Body of pancreas (tissue), 4 donors: ENCODE results near the gene MYL11. TPM values are rescaled to one million over a fixed set of nuclear protein-coding genes. Genes with fewer than 3 reads are reported as not detected.

Source experiments
- ATAC-seq: fragments of 150-250 bp; one replicate; pipeline ENCODE4 v1.9.1; 2016
- DNase-seq, 4 donors: peaks; one replicate each; pipeline ENCODE4 v3.0.0-alpha.2; 2019
- H3K27ac ChIP-seq, 4 donors: fragments of 200-600 bp; sonication (generic); 1 replicate in 3 of 4; 2 replicates in 1 of 4; pipeline versions ENCODE4 v1.5.1 to v1.6.1; 2016 to 2019; ENCODE audit warnings: mild to moderate bottlenecking in 1 of 4, mixed read lengths in 1 of 4, moderate library complexity in 1 of 4
- H3K27me3 ChIP-seq, 2 donors: fragments of 200-600 bp; sonication (generic); one replicate each; pipeline ENCODE4 v1.6.0; 2016; ENCODE audit warnings: mild to moderate bottlenecking in 1 of 2
- H3K36me3 ChIP-seq, 2 donors: fragments of 200-600 bp; sonication (generic); replicated peaks in 1 of 2; 2 replicates each; pipeline ENCODE4 v1.5.1; 2016; ENCODE audit warnings: low read depth in 2 of 2; ENCODE audit not compliant: insufficient read depth in 1 of 2
- H3K4me1 ChIP-seq: fragments of 200-600 bp; sonication (generic); one replicate; pipeline ENCODE4 v1.6.0; 2016
- H3K4me3 ChIP-seq, 2 donors: fragments of 200-600 bp; sonication (generic); 1 replicate in 1 of 2; 2 replicates in 1 of 2; pipeline ENCODE4 v1.5.1; 2016 to 2019
- H3K9me3 ChIP-seq, 3 donors: fragments of 200-600 bp; sonication (generic); 1 replicate in 2 of 3; 2 replicates in 1 of 3; pipeline ENCODE4 v1.5.1; 2016
- CTCF ChIP-seq, 7 experiments: fragments of 450-650 bp in 4 of 7; fragments of 200-600 bp in 3 of 7; sonication (generic) in 3 of 7; IDR thresholded peaks; one replicate each; pipeline ENCODE4 v1.5.1; 2016 to 2019; ENCODE audit warnings: antibody characterized with exemption in 7 of 7
- POLR2A ChIP-seq, 3 donors: fragments of 450-650 bp; IDR thresholded peaks; one replicate each; pipeline ENCODE4 v1.6.1; 2016; ENCODE audit warnings: antibody characterized with exemption in 3 of 3, mild to moderate bottlenecking in 2 of 3
- WGBS, 2 donors: methylation state at CpG; one replicate each; pipeline ENCODE4 v1.1.5; 2017; 5-methylcytosine and 5-hydroxymethylcytosine counted together
- intact Hi-C: fragments of 100-400 bp; cut with DNase I; formaldehyde crosslinking; loops from one replicate; pipeline ENCODE4 v1.15.1; 2023
- total RNA-seq, 2 donors: library from RNA; depleted of rRNA; stranded (reverse); fragments of >200 nt; gene quantifications; one replicate each; pipeline ENCODE4 v1.1.0, GENCODE V29; 2016

Gene MYL11
- total RNA-seq, 2 donors from 2014 or later: not detected

GRCh38 chr16:30413112-30413806 lies 38.7 kb downstream of the MYL11 start:
- H3K9me3 ChIP-seq: no peaks in the 10 kb centered on the region
- intact Hi-C loops: no loop called here
- H3K36me3 ChIP-seq: no peaks in the 10 kb centered on the region
- TF ChIP-seq CTCF (IDR thresholded peaks at IDR 0.05) (no peak), POLR2A (IDR thresholded peaks at IDR 0.05) (no peak)
- H3K27ac ChIP-seq: peak overlapping the region; percentile 76 to 86 (median 84)
- no peak overlapping the region for H3K4me3 ChIP-seq
- no peak for DNase-seq
- 62 to 64% methylated on average over 6 of the region's 6 CpGs for WGBS, 2 donors
- no peaks in the 10 kb centered on the region for H3K27me3 ChIP-seq
- peaks cover 51% of the 10 kb centered on the region for H3K4me1 ChIP-seq
- ATAC-seq: no peak

GRCh38 chr16:30414159-30414558 lies 39.6 kb downstream of the MYL11 start:
- no peaks in the 10 kb centered on the region for H3K36me3 ChIP-seq
- no peaks in the 10 kb centered on the region for H3K27me3 ChIP-seq
- H3K27ac ChIP-seq: peak overlapping the region; percentile 76 to 86 (median 84)
- peaks cover 45% of the 10 kb centered on the region for H3K4me1 ChIP-seq
- no peak overlapping the region for H3K4me3 ChIP-seq
- intact Hi-C loops: no loop called here
- peak; percentile 24 for ATAC-seq
- no peaks in the 10 kb centered on the region for H3K9me3 ChIP-seq
- TF ChIP-seq POLR2A (IDR thresholded peaks at IDR 0.05) (no peak), CTCF (IDR thresholded peaks at IDR 0.05) (no peak)
- DNase-seq: peak; percentile 56 to 78 (median 72)
- WGBS, 2 donors: 44 to 51% methylated on average over 5 of the region's 5 CpGs

DNA sequence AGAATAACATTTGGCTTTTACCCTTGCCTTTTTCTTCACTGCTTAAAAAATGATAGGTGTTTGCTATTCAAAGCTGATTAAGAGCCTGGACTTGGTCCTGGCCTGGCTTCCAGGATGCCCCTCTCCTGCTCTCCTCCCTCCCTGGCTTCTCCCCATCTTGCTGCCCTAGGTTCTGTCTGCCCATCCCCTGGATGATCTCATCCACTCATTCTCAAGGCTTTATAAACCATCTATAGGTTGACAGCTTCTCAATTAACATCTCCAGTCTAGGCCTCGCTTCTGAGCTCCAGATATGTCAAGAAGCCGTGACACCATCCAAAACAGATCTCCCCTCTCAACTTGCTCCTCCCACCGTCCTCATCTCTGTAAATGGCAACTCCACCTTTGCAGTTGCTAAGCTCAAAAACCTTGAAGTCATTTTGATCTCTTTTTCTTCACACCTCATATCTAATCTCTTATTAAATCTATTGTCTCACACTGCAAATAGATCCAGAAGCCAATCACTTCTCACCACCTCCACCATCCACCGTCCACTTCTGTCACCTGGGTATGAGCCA lies 41.5 kb downstream of the MYL11 start:
- H3K4me3 ChIP-seq: no peak overlapping the region
- H3K27ac ChIP-seq: no peak overlapping the region
- WGBS, 2 donors: 81 to 86% methylated on average over 4 of the region's 4 CpGs
- DNase-seq (no peak), ATAC-seq (no peak)
- no peaks in the 10 kb centered on the region for H3K36me3 ChIP-seq
- intact Hi-C loops: no loop called here
- TF ChIP-seq CTCF (IDR thresholded peaks at IDR 0.05) (no peak), POLR2A (IDR thresholded peaks at IDR 0.05) (no peak)
- H3K4me1 ChIP-seq: peaks cover 35% of the 10 kb centered on the region
- no peaks in the 10 kb centered on the region for H3K9me3 ChIP-seq
- no peaks in the 10 kb centered on the region for H3K27me3 ChIP-seq

DNA sequence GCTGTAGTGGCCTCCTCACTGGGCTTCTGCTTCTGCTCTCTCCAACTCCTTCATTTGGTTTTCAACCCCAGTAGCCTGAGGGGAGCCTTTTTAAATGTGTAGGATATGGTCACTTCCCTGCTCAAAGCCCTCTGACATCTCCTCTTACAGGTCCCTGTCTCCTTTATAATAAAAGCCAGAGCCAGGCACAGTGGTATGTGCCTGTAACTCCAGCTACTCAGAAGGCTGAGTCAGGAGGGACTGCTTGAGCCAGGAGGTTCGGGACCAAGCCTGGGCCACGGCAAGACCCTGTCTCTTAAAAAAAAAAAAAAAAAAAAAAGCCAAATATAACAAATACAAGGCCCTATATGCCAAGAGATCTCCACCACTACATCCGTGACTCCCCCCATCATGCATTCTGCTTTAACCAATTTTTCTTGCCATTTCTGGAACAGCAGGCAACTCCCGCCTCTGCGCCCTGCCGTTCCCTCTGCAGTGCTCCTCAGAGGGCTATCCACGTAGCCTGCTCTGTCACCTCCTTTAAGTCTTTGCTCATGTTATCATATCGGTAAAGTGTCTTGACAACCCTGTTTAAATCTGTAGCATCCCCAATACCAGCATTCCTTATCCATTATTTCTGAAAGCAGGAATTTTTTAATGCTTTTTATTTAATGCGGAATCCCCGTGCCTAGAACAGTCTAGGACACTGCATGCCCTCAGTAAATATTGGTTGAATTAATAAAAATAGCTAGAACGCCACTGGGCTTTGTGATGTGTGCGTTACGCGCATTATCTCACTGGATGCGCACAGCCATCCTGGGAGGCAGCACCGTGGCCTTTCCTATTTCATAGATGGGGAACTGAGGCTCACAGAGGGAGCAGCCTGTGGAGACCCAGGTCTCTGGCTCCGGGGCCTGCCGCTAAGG lies 42.3 kb downstream of the MYL11 start:
- Histone ChIP-seq H3K36me3 (no peaks in the 10 kb centered on the region), H3K4me1 (peaks cover 35% of the 10 kb centered on the region), H3K27me3 (no peaks in the 10 kb centered on the region), H3K4me3 (peak overlapping the region; percentile 18 to 23), H3K27ac (peak overlapping the region; percentile 77 to 93 (median 88)), H3K9me3 (no peaks in the 10 kb centered on the region)
- DNase-seq: peak in 2 of 4 donors; percentile 17 to 29
- intact Hi-C loops: no loop called here
- no peak for TF ChIP-seq POLR2A (IDR thresholded peaks at IDR 0.05)
- TF ChIP-seq CTCF (IDR thresholded peaks at IDR 0.05): no peak
- 57 to 72% methylated on average over 16 to 18 of the region's 18 CpGs for WGBS, 2 donors
- no peak for ATAC-seq
